Measurements from ENCODE around the gene PCOLCE2. TPM values are rescaled to one million over a fixed set of nuclear protein-coding genes. Genes with fewer than 3 reads are reported as not detected.

Gene PCOLCE2
- total RNA-seq, 1 donor from 2014 or later = 1.1 TPM

GRCh38 chr3:142801746-142802145, 87.1 kb downstream of the PCOLCE2 start:
- Histone ChIP-seq H3K36me3 (ENCODE audit: control insufficient read depth, insufficient read depth, low read length) (no peaks in the 10 kb centered on the region), H3K27me3 (ENCODE audit: control insufficient read depth, insufficient read depth, low read length) (no peaks in the 10 kb centered on the region), H3K4me3 (ENCODE audit: low read depth, low read length) (no peak overlapping the region)
- DNase-seq (ENCODE audit: low read depth) = no peak
- no peak for FAIRE-seq
- no peak for TF ChIP-seq CTCF (IDR thresholded peaks at IDR 0.05; ENCODE audit: insufficient read depth, low read length, severe bottlenecking)

- TF ChIP-seq CTCF (IDR thresholded peaks at IDR 0.05; ENCODE audit: insufficient read depth, low read length, severe bottlenecking) = no peak
- DNase-seq (ENCODE audit: low read depth) = no peak
- Histone ChIP-seq H3K27me3 (ENCODE audit: control insufficient read depth, insufficient read depth, low read length) (no peaks in the 10 kb centered on the region), H3K4me3 (ENCODE audit: low read depth, low read length) (no peak overlapping the region), H3K36me3 (ENCODE audit: control insufficient read depth, insufficient read depth, low read length) (no peaks in the 10 kb centered on the region)
- FAIRE-seq = no peak
Observed at GRCh38 chr3:142796823-142797222, 92.1 kb downstream of the PCOLCE2 start.

GRCh38 chr3:142795332-142795731, 93.6 kb downstream of the PCOLCE2 start:
- no peak for FAIRE-seq

GRCh38 chr3:142794508-142794907, 94.4 kb downstream of the PCOLCE2 start:
- Histone ChIP-seq H3K4me3 (ENCODE audit: low read depth, low read length) (no peak overlapping the region), H3K27me3 (ENCODE audit: control insufficient read depth, insufficient read depth, low read length) (no peaks in the 10 kb centered on the region), H3K36me3 (ENCODE audit: control insufficient read depth, insufficient read depth, low read length) (no peaks in the 10 kb centered on the region)
- DNase-seq (ENCODE audit: low read depth) (no peak), FAIRE-seq (no peak)
- TF ChIP-seq CTCF (IDR thresholded peaks at IDR 0.05; ENCODE audit: insufficient read depth, low read length, severe bottlenecking) = no peak

More at GRCh38 chr3:142795332-142795731, 93.6 kb downstream of the PCOLCE2 start:
- Histone ChIP-seq H3K4me3 (ENCODE audit: low read depth, low read length) (no peak overlapping the region), H3K27me3 (ENCODE audit: control insufficient read depth, insufficient read depth, low read length) (no peaks in the 10 kb centered on the region), H3K36me3 (ENCODE audit: control insufficient read depth, insufficient read depth, low read length) (no peaks in the 10 kb centered on the region)
- DNase-seq (ENCODE audit: low read depth) = no peak
- no peak for TF ChIP-seq CTCF (IDR thresholded peaks at IDR 0.05; ENCODE audit: insufficient read depth, low read length, severe bottlenecking)

- TF ChIP-seq CTCF (IDR thresholded peaks at IDR 0.05; ENCODE audit: insufficient read depth, low read length, severe bottlenecking) = no peak
Observed at GRCh38 chr3:142787719-142788118, 101.2 kb downstream of the PCOLCE2 start.

GRCh38 chr3:142785996-142786395, 102.9 kb downstream of the PCOLCE2 start:
- FAIRE-seq = no peak

More at GRCh38 chr3:142787719-142788118, 101.2 kb downstream of the PCOLCE2 start:
- no peak overlapping the region for H3K4me3 ChIP-seq (ENCODE audit: low read depth, low read length)
- FAIRE-seq (no peak), DNase-seq (ENCODE audit: low read depth) (no peak)
- H3K36me3 ChIP-seq (ENCODE audit: control insufficient read depth, insufficient read depth, low read length) = no peaks in the 10 kb centered on the region
- no peaks in the 10 kb centered on the region for H3K27me3 ChIP-seq (ENCODE audit: control insufficient read depth, insufficient read depth, low read length)

More at GRCh38 chr3:142785996-142786395, 102.9 kb downstream of the PCOLCE2 start:
- Histone ChIP-seq H3K27me3 (ENCODE audit: control insufficient read depth, insufficient read depth, low read length) (no peaks in the 10 kb centered on the region), H3K36me3 (ENCODE audit: control insufficient read depth, insufficient read depth, low read length) (no peaks in the 10 kb centered on the region), H3K4me3 (ENCODE audit: low read depth, low read length) (no peak overlapping the region)
- no peak for TF ChIP-seq CTCF (IDR thresholded peaks at IDR 0.05; ENCODE audit: insufficient read depth, low read length, severe bottlenecking)
- DNase-seq (ENCODE audit: low read depth) = no peak

Data from bronchial epithelial cell (primary cell).